Rectal smooth muscle tissue (tissue), 1 donor: ENCODE measurements around the gene GTF2A1L.

Experiments used
- H3K27ac ChIP-seq: one replicate; pipeline ENCODE4 v1.7.0; 2013; ENCODE audit warnings: low read depth, low read length, inconsistent platforms
- H3K27me3 ChIP-seq: one replicate; pipeline ENCODE4 v1.7.0; 2013; ENCODE audit warnings: low read length; ENCODE audit not compliant: control insufficient read depth, insufficient read depth
- H3K36me3 ChIP-seq: one replicate; pipeline ENCODE4 v1.7.0; 2013; ENCODE audit warnings: low read length; ENCODE audit not compliant: control insufficient read depth, insufficient read depth
- H3K4me1 ChIP-seq: one replicate; pipeline ENCODE4 v1.7.0; 2013; ENCODE audit warnings: low read length; ENCODE audit not compliant: control insufficient read depth, insufficient read depth
- H3K4me3 ChIP-seq: one replicate; pipeline ENCODE4 v1.7.0; 2013; ENCODE audit warnings: low read length
- H3K9ac ChIP-seq: one replicate; pipeline ENCODE4 v1.7.0; 2013; ENCODE audit warnings: low read length

The GTF2A1L gene

GRCh38 chr2:48712151-48712550 lies 94.5 kb downstream of the GTF2A1L start:
- no peaks in the 10 kb centered on the region for H3K36me3 ChIP-seq
- no peak overlapping the region for H3K4me3 ChIP-seq
- peaks cover 16% of the 10 kb centered on the region for H3K4me1 ChIP-seq
- no peak overlapping the region for H3K9ac ChIP-seq
- H3K27me3 ChIP-seq, result no peaks in the 10 kb centered on the region
- H3K27ac ChIP-seq, result no peak overlapping the region

GRCh38 chr2:48713647-48714046 lies 96.0 kb downstream of the GTF2A1L start:
- no peaks in the 10 kb centered on the region for H3K36me3 ChIP-seq
- H3K27ac ChIP-seq, result no peak overlapping the region
- no peak overlapping the region for H3K4me3 ChIP-seq
- no peak overlapping the region for H3K9ac ChIP-seq
- H3K4me1 ChIP-seq, result peaks cover 16% of the 10 kb centered on the region
- H3K27me3 ChIP-seq, result no peaks in the 10 kb centered on the region

GRCh38 chr2:48714245-48714644 lies 96.6 kb downstream of the GTF2A1L start:
- Histone ChIP-seq H3K4me3 (no peak overlapping the region), H3K4me1 (peaks cover 16% of the 10 kb centered on the region), H3K27me3 (no peaks in the 10 kb centered on the region), H3K27ac (no peak overlapping the region), H3K36me3 (no peaks in the 10 kb centered on the region), H3K9ac (no peak overlapping the region)

GRCh38 chr2:48715042-48715899 lies 97.6 kb downstream of the GTF2A1L start:
- H3K4me3 ChIP-seq, result no peak overlapping the region
- H3K27me3 ChIP-seq, result no peaks in the 10 kb centered on the region
- H3K9ac ChIP-seq, result no peak overlapping the region
- peaks cover 16% of the 10 kb centered on the region for H3K4me1 ChIP-seq
- H3K36me3 ChIP-seq, result no peaks in the 10 kb centered on the region
- H3K27ac ChIP-seq, result no peak overlapping the region

- no peak overlapping the region for H3K4me3 ChIP-seq
- no peaks in the 10 kb centered on the region for H3K36me3 ChIP-seq
- no peak overlapping the region for H3K9ac ChIP-seq
- H3K4me1 ChIP-seq, result peaks cover 16% of the 10 kb centered on the region
- H3K27me3 ChIP-seq, result no peaks in the 10 kb centered on the region
- H3K27ac ChIP-seq, result no peak overlapping the region
Measured at GRCh38 chr2:48715956-48716355, 98.3 kb downstream of the GTF2A1L start.

- H3K4me1 ChIP-seq, result peaks cover 16% of the 10 kb centered on the region
- no peak overlapping the region for H3K9ac ChIP-seq
- no peaks in the 10 kb centered on the region for H3K27me3 ChIP-seq
- H3K36me3 ChIP-seq, result no peaks in the 10 kb centered on the region
- H3K4me3 ChIP-seq, result no peak overlapping the region
- no peak overlapping the region for H3K27ac ChIP-seq
Measured at GRCh38 chr2:48717846-48718245, 100.2 kb downstream of the GTF2A1L start.

- H3K9ac ChIP-seq, result no peak overlapping the region
- H3K27ac ChIP-seq, result no peak overlapping the region
- peaks cover 4% of the 10 kb centered on the region for H3K4me1 ChIP-seq
- no peak overlapping the region for H3K4me3 ChIP-seq
- H3K27me3 ChIP-seq, result no peaks in the 10 kb centered on the region
- no peaks in the 10 kb centered on the region for H3K36me3 ChIP-seq
Measured at GRCh38 chr2:48719480-48720177, 102.0 kb downstream of the GTF2A1L start.

- H3K4me3 ChIP-seq, result no peak overlapping the region
- H3K27me3 ChIP-seq, result no peaks in the 10 kb centered on the region
- no peak overlapping the region for H3K9ac ChIP-seq
- H3K27ac ChIP-seq, result no peak overlapping the region
- no peaks in the 10 kb centered on the region for H3K36me3 ChIP-seq
- H3K4me1 ChIP-seq, result no peaks in the 10 kb centered on the region
Measured at GRCh38 chr2:48721158-48721557, 103.5 kb downstream of the GTF2A1L start.

- no peaks in the 10 kb centered on the region for H3K4me1 ChIP-seq
- no peak overlapping the region for H3K4me3 ChIP-seq
- no peak overlapping the region for H3K27ac ChIP-seq
- no peak overlapping the region for H3K9ac ChIP-seq
- no peaks in the 10 kb centered on the region for H3K36me3 ChIP-seq
- no peaks in the 10 kb centered on the region for H3K27me3 ChIP-seq
Measured at GRCh38 chr2:48722391-48722790, 104.7 kb downstream of the GTF2A1L start.

GRCh38 chr2:48723129-48723528 lies 105.5 kb downstream of the GTF2A1L start:
- H3K27me3 ChIP-seq, result no peaks in the 10 kb centered on the region
- H3K9ac ChIP-seq, result no peak overlapping the region
- H3K4me1 ChIP-seq, result no peaks in the 10 kb centered on the region
- no peak overlapping the region for H3K27ac ChIP-seq
- H3K36me3 ChIP-seq, result no peaks in the 10 kb centered on the region
- H3K4me3 ChIP-seq, result no peak overlapping the region

- Histone ChIP-seq H3K4me1 (no peaks in the 10 kb centered on the region), H3K36me3 (no peaks in the 10 kb centered on the region), H3K4me3 (no peak overlapping the region), H3K27me3 (no peaks in the 10 kb centered on the region), H3K27ac (no peak overlapping the region), H3K9ac (no peak overlapping the region)
Measured at GRCh38 chr2:48724278-48724677, 106.6 kb downstream of the GTF2A1L start.

- Histone ChIP-seq H3K9ac (no peak overlapping the region), H3K27me3 (no peaks in the 10 kb centered on the region), H3K4me1 (no peaks in the 10 kb centered on the region), H3K27ac (no peak overlapping the region), H3K4me3 (no peak overlapping the region), H3K36me3 (no peaks in the 10 kb centered on the region)
Measured at GRCh38 chr2:48725696-48726494, 108.2 kb downstream of the GTF2A1L start.
